GM23338 (cell line): ENCODE measurements around the gene TBC1D2B.
"Not testable (repeated sequence)": the region's sequence is repeated elsewhere in the genome, so short reads cannot be mapped to it uniquely, and the experiment has no call there.

Source experiments
- JUNB ChIP-seq: IDR thresholded peaks from one replicate; pipeline ENCODE4 v1.6.1; 2016; ENCODE audit warnings: antibody characterized with exemption; ENCODE audit not compliant: unreplicated experiment
- TF ChIP-seq, protein P1 (sequence below), 2 experiments: fragments of 200-600 bp in 1 of 2; sonication (generic) in 1 of 2; conservative IDR thresholded peaks; 2 replicates each; pipeline versions ENCODE4 v1.5.1 to v1.6.1; 2016 to 2017; ENCODE audit warnings: antibody characterized with exemption in 2 of 2, low read depth in 2 of 2, mild to moderate bottlenecking in 2 of 2, moderate library complexity in 1 of 2

DNA sequence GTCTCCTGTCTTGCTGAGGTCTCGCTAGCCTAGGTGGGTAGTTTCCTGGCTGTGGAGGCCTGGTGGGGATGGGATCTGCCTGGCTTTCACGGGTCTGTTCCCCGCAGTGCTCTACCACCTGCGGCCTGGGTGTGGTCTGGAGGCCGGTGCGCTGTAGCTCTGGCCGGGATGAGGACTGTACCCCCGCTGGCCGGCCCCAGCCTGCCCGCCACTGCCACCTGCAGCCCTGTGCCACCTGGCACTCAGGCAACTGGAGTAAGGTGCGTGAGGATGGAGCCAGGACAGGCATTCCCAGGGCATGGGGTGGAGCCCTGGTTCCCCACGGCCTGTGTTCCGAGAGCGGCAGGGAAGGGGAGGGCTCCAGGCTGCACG is 89.8 kb downstream of the TBC1D2B start:
- TF ChIP-seq, protein P1, sequence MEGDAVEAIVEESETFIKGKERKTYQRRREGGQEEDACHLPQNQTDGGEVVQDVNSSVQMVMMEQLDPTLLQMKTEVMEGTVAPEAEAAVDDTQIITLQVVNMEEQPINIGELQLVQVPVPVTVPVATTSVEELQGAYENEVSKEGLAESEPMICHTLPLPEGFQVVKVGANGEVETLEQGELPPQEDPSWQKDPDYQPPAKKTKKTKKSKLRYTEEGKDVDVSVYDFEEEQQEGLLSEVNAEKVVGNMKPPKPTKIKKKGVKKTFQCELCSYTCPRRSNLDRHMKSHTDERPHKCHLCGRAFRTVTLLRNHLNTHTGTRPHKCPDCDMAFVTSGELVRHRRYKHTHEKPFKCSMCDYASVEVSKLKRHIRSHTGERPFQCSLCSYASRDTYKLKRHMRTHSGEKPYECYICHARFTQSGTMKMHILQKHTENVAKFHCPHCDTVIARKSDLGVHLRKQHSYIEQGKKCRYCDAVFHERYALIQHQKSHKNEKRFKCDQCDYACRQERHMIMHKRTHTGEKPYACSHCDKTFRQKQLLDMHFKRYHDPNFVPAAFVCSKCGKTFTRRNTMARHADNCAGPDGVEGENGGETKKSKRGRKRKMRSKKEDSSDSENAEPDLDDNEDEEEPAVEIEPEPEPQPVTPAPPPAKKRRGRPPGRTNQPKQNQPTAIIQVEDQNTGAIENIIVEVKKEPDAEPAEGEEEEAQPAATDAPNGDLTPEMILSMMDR (conservative IDR thresholded peaks at IDR 0.05; ENCODE audit: low read depth in 2 of 2), result not testable (repeated sequence)
- not testable (repeated sequence) for TF ChIP-seq JUNB
